ENCODE data around the gene ERN1. TPM values are rescaled to one million over a fixed set of nuclear protein-coding genes. Genes with fewer than 3 reads are reported as not detected.

Gene ERN1
- total RNA-seq, 1 donor from 2014 or later = 6.3 TPM

- DNase-seq (ENCODE audit: low read depth) = no peak
- no peak for TF ChIP-seq CTCF (conservative IDR thresholded peaks at IDR 0.05; ENCODE audit: low read depth, low read length)
Observed at GRCh38 chr17:64061178-64061898, 68.6 kb downstream of the ERN1 start.

GRCh38 chr17:64060331-64060730 is 69.6 kb downstream of the ERN1 start:
- no peak for DNase-seq (ENCODE audit: low read depth)
- no peak for TF ChIP-seq CTCF (conservative IDR thresholded peaks at IDR 0.05; ENCODE audit: low read depth, low read length)
- H3K4me3 ChIP-seq (ENCODE audit: low read depth, low read length) = no peak overlapping the region

More at GRCh38 chr17:64061178-64061898, 68.6 kb downstream of the ERN1 start:
- no peak overlapping the region for H3K4me3 ChIP-seq (ENCODE audit: low read depth, low read length)

DNA sequence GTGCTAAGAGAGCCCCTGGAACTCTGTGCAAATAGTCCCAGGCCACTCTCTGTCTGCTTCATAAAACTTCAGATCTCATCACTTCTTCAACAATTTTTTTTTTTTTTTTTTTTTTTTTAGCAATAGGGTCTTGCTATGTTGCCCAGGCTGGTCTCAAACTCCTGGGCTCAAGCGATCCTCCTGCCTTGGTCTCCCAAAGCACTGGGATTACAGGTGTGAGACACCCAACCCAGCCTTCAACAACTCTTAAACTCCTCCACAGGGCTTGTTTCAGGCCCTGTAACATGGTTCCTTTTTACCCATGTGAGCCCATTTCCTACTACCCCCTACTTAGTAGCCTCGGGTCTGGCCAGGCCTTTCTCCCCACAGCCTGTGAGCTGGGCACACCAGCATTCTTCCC is 70.2 kb downstream of the ERN1 start:
- no peak overlapping the region for H3K4me3 ChIP-seq (ENCODE audit: low read depth, low read length)
- DNase-seq (ENCODE audit: low read depth) = no peak
- TF ChIP-seq CTCF (conservative IDR thresholded peaks at IDR 0.05; ENCODE audit: low read depth, low read length) = no peak

- TF ChIP-seq CTCF (conservative IDR thresholded peaks at IDR 0.05; ENCODE audit: low read depth, low read length) = no peak
- H3K4me3 ChIP-seq (ENCODE audit: low read depth, low read length) = no peak overlapping the region
- DNase-seq (ENCODE audit: low read depth) = no peak
Observed at GRCh38 chr17:64058621-64059020, 71.3 kb downstream of the ERN1 start.

- no peak for TF ChIP-seq CTCF (conservative IDR thresholded peaks at IDR 0.05; ENCODE audit: low read depth, low read length)
- H3K4me3 ChIP-seq (ENCODE audit: low read depth, low read length) = no peak overlapping the region
- no peak for DNase-seq (ENCODE audit: low read depth)
Observed at GRCh38 chr17:64057701-64058263, 72.2 kb downstream of the ERN1 start.

DNA sequence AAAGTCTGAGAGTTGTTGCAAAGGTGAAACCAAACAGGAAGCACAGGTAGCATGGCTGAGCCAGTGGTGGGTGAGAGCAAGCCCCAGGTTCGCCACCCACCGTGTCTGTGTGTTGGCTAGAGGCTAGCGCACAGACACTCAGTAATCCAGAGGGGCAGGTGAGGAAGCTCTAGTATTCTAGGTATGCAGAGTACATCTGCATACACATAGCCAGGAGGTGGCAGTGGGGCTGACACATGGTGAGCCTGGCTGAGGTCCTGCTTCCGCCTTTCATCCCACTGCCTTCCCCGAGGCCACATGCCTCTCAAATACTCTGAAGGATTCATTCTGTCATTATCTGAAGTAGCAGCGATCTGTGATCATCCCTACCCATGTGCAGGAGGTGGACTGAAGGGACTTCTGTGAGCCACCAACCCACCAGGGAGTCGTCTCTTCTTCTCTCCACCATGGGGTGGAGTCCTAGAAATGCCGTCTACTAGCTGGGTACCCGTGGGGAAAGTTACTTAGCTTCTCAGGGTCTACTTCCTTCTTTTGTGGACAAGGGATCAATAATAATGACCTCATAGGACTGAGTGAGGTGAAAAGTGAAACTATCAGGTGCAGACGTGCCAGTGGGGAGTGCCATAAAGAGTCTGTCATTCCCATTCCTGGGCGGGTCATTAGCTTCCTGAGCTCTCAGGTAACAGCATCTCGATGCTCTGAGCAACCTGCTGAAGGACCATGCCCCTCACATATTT is 73.5 kb downstream of the ERN1 start:
- H3K4me3 ChIP-seq (ENCODE audit: low read depth, low read length) = no peak overlapping the region
- no peak for TF ChIP-seq CTCF (conservative IDR thresholded peaks at IDR 0.05; ENCODE audit: low read depth, low read length)
- no peak for DNase-seq (ENCODE audit: low read depth)

Measured in epithelial cell of proximal tubule (primary cell).